Fibroblast of villous mesenchyme (primary cell): ENCODE measurements around the gene NCAPH2. TPM values are rescaled to one million over a fixed set of nuclear protein-coding genes. Genes with fewer than 3 reads are reported as not detected.

ENCODE experiments used
- DNase-seq: peaks from one replicate; pipeline ENCODE4 v3.0.0-alpha.2; 2010; ENCODE audit warnings: low read depth
- H3K4me3 ChIP-seq: 2 replicates; pipeline ENCODE4 v1.5.1; 2011; ENCODE audit warnings: low read depth, mild to moderate bottlenecking, low read length
- total RNA-seq: library from RNA; depleted of rRNA; stranded (reverse); fragments of >200 nt; gene quantifications from 2 replicates; pipeline ENCODE4 v1.2.3, GENCODE V29; 2012
- TF ChIP-seq, protein P1 (sequence below): IDR thresholded peaks from 2 replicates; pipeline ENCODE4 v1.5.1; 2012; ENCODE audit warnings: low read depth, mild to moderate bottlenecking, low read length; ENCODE audit not compliant: insufficient read depth

Gene NCAPH2
- total RNA-seq, 1 donor, result 27.2 TPM

DNA sequence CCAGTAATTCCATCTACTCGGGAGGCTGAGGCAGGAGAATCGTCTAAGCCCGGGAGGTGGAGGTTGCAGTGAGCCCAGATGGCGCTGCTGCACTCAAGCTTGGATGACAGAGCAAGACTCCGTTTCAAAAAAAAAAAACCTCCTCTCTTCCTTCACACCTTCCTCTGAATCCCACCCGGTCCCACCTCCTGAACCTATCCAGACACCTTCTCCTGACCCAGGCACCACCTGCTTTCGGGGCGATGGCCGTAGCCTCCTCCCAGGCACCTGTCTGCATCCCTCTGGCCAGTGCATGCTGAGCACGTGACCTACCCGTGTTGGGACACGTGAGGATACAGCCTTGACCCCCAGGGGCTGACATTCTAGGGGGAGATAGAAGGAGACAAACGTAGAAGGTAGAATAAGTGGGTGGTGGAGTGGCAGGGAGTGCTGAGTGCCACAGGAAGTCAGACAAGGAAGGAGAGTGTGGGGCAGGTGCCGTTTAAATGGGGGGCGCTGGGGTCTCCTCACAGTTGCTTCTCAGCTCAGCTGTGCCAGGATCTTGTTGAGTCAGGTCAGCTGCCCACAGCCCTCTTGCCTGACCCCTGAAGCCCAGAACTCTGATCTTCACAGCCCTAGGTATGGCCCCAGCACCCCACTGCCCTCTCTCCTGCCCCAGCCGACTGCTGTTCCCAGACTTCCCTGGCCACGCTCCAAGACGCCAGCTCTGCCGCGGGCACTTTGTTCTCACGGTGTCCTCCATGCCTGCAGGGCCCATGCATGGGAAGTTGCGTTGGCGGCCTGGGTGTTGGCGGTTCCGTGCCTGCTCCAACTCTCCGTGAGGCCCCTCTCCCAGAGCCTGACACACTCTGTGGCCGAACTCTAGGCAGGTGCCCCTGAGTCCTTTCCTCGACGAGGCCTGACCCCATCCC, 22.5 kb upstream of the NCAPH2 start:
- no peak for DNase-seq
- TF ChIP-seq, protein P1, sequence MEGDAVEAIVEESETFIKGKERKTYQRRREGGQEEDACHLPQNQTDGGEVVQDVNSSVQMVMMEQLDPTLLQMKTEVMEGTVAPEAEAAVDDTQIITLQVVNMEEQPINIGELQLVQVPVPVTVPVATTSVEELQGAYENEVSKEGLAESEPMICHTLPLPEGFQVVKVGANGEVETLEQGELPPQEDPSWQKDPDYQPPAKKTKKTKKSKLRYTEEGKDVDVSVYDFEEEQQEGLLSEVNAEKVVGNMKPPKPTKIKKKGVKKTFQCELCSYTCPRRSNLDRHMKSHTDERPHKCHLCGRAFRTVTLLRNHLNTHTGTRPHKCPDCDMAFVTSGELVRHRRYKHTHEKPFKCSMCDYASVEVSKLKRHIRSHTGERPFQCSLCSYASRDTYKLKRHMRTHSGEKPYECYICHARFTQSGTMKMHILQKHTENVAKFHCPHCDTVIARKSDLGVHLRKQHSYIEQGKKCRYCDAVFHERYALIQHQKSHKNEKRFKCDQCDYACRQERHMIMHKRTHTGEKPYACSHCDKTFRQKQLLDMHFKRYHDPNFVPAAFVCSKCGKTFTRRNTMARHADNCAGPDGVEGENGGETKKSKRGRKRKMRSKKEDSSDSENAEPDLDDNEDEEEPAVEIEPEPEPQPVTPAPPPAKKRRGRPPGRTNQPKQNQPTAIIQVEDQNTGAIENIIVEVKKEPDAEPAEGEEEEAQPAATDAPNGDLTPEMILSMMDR, result no peak
- H3K4me3 ChIP-seq, result no peak overlapping the region

DNA sequence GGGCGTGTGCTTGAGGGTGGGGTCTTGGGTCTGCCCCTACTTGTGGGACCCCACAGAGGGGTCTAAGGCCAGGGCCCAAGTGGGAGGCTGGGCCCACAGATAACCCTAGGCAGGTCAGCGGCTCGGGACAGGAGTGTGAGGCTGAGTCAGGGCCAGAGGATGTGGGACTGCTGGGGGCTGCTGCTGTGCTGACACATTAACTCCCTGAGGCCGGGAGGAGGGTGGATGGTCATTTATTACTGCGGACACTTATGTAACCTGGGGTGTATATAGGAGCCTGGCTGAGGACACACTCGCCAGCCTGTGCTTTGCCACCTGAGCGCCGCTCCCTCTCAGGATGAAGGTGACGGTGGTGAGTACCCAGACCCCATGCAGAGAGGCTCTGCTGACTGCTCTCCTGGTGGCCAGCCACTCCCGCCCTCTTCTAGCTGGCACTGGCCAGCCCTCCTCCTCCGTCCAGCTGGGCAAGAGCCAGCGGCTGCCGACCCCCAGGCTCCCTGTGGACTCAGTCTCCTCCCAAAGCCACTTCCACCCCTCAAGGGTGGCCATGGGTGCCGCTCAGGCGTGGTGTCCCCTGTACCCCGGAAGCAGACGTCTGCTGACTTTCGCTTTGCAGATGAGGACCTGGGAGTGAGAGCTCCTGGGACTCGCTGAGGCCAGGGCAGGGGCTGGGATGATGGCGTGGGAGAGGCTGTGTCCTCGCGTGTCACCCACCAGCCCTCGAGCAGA, 21.3 kb upstream of the NCAPH2 start, which contains the start of gene MIOX:
MIOX (plus strand) TSS at position 299 of the 729 bp plus-strand sequence; CDS start at position 338, 39 bp downstream.
- no peak within 1 kb of the TSS for H3K4me3 ChIP-seq
- DNase-seq, result no peak
- TF ChIP-seq, protein P1, result no peak

DNA sequence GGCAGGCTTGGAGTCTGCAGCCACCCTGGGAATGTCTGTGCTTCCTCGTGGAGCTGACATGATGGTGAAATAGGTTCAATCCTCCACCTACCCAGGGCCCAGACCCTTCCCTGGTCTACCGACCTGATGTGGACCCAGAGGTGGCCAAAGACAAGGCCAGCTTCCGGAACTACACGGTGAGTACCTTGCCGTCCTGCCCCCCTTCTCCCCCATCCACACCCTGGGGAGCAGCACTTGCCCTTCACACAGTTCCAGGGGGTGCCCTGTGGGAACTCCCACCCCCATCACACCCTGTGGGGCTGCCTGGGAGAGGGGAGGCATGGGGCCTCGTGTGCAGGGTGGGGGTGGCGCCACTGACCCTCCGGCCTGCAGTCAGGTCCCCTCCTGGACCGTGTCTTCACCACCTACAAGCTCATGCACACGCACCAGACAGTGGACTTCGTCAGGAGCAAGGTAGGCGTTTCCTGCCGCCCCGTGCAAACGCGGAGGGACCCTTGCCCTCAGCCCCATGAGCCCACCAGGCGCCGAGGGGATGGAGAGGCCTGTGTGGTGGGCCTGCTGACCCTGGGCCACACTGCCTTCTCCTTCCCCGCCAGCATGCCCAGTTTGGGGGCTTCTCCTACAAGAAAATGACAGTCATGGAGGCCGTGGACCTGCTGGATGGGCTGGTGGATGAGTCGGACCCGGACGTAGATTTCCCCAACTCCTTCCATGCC, 20.6 kb upstream of the NCAPH2 start:
- TF ChIP-seq, protein P1, result no peak
- no peak overlapping the region for H3K4me3 ChIP-seq
- DNase-seq, result no peak

DNA sequence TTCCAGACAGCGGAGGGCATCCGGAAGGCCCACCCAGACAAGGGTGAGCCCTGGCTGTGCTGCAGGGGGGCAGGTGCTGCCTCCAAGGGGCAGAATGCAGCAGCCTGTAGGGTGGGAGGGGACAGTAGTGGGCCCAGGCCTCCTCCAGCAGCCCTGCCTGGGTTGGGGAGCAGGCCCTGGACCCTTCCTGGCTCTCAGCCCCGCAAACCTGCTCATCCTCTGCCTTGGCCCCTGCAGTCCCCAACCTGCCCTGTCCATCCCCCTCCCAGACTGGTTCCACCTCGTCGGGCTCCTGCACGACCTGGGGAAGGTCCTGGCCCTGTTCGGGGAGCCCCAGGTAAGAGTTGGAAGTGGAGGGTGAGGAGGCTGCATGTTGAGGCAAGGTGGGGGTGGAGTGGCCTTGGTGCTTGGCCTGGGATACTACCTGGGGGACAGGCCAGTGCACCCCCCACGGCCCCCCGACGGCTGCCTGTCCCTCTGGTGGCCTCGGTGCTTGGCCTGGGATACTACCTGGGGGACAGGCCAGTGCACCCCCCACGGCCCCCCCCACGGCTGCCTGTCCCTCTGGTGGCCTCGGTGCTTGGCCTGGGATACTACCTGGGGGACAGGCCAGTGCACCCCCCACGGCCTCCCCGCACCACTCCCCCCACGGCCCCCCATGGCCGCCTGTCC, 19.9 kb upstream of the NCAPH2 start:
- DNase-seq, result no peak
- no peak overlapping the region for H3K4me3 ChIP-seq
- TF ChIP-seq, protein P1, result no peak

DNA sequence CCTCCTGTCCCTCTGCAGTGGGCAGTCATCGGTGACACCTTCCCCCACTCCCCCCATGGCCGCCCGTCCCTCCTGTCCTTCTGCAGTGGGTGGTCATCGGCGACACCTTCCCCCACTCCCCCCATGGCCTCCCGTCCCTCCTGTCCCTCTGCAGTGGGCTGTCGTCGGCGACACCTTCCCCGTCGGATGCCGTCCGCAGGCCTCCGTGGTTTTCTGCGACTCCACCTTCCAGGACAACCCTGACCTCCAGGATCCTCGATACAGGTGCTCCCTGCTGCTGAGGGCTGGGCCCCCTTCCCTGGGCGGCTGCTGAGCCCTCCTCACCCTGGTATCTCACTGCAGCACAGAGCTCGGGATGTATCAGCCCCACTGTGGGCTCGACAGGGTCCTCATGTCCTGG, 19.1 kb upstream of the NCAPH2 start:
- no peak for DNase-seq
- TF ChIP-seq, protein P1, result no peak
- no peak overlapping the region for H3K4me3 ChIP-seq
